ENCODE measurements around the gene CXCL13. TPM values are rescaled to one million over a fixed set of nuclear protein-coding genes. Genes with fewer than 3 reads are reported as not detected.
"Not testable (repeated sequence)": the region's sequence is repeated elsewhere in the genome, so short reads cannot be mapped to it uniquely, and the experiment has no call there.

CXCL13 gene
- total RNA-seq, 1 donor from 2014 or later = not detected

DNA sequence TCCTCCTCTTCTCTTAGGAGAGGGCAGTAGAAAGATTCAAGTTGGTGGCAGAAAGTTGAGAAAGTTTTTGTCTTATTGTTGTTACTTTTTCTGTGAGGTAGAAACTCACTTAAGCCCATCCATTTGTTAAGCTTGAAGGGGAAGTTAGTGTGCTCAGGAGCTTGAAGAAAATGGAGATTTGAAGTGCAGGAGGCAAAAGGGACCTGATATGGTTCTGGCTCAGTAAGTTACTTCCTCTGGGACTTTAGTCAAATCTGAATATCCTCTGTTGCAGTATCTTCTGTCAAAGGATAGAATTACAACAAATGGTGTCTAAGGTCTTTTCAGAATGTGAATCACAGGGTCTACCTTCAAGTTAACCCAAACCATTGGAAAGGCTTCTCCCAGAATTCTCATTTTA is 46.2 kb downstream of the CXCL13 start:
- Histone ChIP-seq H3K79me2 (ENCODE audit: low read depth) (no peaks in the 10 kb centered on the region), H3K4me2 (no peak overlapping the region), H3K9me3 (ENCODE audit: low read depth) (no peaks in the 10 kb centered on the region), H2AFZ (replicated peaks) (no peak overlapping the region), H3K4me1 (no peaks in the 10 kb centered on the region), H3K9ac (no peak overlapping the region), H3K4me3 (no peak overlapping the region), H3K27ac (no peak overlapping the region), H3K27me3 (no peaks in the 10 kb centered on the region), H4K20me1 (ENCODE audit: low read depth) (no peaks in the 10 kb centered on the region), H3K36me3 (no peaks in the 10 kb centered on the region), H3F3A (ENCODE audit: low read depth) (no peaks in the 10 kb centered on the region)
- no peak overlapping the region for H3K27ac Mint-ChIP-seq
- peaks cover 6% of the 10 kb centered on the region for H3K4me1 Mint-ChIP-seq
- no peaks in the 10 kb centered on the region for H3K27me3 Mint-ChIP-seq (ENCODE audit: insufficient read depth, low read depth)
- no peaks in the 10 kb centered on the region for H3K36me3 Mint-ChIP-seq
- no peak for DNase-seq (ENCODE audit: low spot score)
- peaks cover 16% of the 10 kb centered on the region for H3K9me3 Mint-ChIP-seq
- H3K4me3 Mint-ChIP-seq = no peak overlapping the region
- TF ChIP-seq, protein P1, sequence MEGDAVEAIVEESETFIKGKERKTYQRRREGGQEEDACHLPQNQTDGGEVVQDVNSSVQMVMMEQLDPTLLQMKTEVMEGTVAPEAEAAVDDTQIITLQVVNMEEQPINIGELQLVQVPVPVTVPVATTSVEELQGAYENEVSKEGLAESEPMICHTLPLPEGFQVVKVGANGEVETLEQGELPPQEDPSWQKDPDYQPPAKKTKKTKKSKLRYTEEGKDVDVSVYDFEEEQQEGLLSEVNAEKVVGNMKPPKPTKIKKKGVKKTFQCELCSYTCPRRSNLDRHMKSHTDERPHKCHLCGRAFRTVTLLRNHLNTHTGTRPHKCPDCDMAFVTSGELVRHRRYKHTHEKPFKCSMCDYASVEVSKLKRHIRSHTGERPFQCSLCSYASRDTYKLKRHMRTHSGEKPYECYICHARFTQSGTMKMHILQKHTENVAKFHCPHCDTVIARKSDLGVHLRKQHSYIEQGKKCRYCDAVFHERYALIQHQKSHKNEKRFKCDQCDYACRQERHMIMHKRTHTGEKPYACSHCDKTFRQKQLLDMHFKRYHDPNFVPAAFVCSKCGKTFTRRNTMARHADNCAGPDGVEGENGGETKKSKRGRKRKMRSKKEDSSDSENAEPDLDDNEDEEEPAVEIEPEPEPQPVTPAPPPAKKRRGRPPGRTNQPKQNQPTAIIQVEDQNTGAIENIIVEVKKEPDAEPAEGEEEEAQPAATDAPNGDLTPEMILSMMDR (IDR thresholded peaks at IDR 0.05) = no peak
- TF ChIP-seq EZH2 (IDR thresholded peaks at IDR 0.05) (no peak), EZH2phosphoT487 (IDR thresholded peaks at IDR 0.05) (no peak)

DNA sequence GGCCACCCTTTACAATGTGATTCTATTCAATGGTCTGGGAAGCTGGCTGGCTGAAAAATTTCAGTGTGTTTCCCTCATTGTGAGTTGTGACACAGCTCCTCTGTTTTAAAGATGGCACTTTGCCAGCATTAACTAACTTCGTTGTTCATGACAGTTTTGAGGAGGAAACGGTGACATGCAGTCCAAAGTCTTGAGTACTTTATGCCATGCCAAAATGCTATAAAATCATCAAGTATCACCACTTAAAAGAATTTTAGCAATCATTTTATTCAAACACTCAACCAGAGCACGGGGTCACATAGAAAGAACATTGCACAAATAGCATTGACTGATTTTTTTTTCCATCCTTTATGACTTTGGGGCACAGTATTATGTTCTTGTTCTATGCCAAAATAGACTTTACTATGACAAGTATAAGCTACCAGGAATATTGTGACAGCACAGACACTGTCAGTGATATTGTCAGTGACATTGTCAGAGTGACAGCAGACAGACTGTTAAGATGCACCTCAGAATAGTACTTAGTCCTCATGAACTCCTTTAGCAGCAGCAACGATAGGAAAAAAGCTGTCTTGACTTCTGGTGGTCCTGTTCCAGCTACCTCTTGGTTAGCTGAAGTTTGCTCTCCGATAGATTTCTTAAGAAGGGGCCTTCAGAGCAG is 46.7 kb downstream of the CXCL13 start:
- Histone ChIP-seq H2AFZ (replicated peaks) (no peak overlapping the region), H3K4me2 (no peak overlapping the region), H3K79me2 (ENCODE audit: low read depth) (no peaks in the 10 kb centered on the region), H4K20me1 (ENCODE audit: low read depth) (no peaks in the 10 kb centered on the region), H3K4me3 (no peak overlapping the region), H3K27me3 (no peaks in the 10 kb centered on the region), H3K27ac (no peak overlapping the region), H3K9ac (no peak overlapping the region), H3K4me1 (no peaks in the 10 kb centered on the region), H3K36me3 (no peaks in the 10 kb centered on the region), H3K9me3 (ENCODE audit: low read depth) (no peaks in the 10 kb centered on the region), H3F3A (ENCODE audit: low read depth) (no peaks in the 10 kb centered on the region)
- Mint-ChIP-seq H3K27ac (no peak overlapping the region), H3K4me3 (no peak overlapping the region), H3K36me3 (no peaks in the 10 kb centered on the region), H3K27me3 (ENCODE audit: insufficient read depth, low read depth) (no peaks in the 10 kb centered on the region), H3K9me3 (peaks cover 13% of the 10 kb centered on the region), H3K4me1 (peaks cover 6% of the 10 kb centered on the region)
- TF ChIP-seq, protein P1 (IDR thresholded peaks at IDR 0.05) = no peak
- TF ChIP-seq EZH2phosphoT487 (IDR thresholded peaks at IDR 0.05) (no peak), EZH2 (IDR thresholded peaks at IDR 0.05) (no peak)
- no peak for DNase-seq (ENCODE audit: low spot score)

DNA sequence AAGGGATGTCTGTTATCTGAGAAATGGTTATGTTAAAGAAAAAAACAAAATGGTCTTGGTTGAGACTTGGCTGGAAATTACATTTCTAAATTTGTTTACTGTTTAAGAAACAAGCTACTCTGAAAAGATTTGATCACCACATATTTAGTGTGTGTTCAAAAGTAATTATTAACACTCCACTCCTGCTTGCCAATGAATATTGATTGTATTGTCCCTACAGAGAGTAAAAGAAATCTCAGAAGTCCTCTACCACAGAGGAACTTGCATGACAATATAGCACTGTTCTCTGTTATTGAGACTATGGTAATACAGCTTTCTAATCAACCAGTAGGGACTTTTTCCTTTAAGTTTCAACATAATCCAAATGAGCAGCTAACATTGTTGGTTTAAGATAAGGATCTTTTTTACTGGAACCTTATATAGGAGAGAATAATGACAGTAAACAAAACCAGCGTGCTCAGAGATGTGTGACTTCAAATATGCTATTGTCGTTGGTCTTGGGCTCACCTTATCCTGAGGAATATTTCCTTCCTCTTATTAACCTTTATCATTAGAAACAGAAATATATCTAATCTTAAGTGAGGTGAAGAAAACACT is 47.6 kb downstream of the CXCL13 start:
- Histone ChIP-seq H3K27me3 (no peaks in the 10 kb centered on the region), H3K9ac (no peak overlapping the region), H4K20me1 (ENCODE audit: low read depth) (no peaks in the 10 kb centered on the region), H3K36me3 (no peaks in the 10 kb centered on the region), H2AFZ (replicated peaks) (no peak overlapping the region), H3K4me1 (no peaks in the 10 kb centered on the region), H3K27ac (no peak overlapping the region), H3K9me3 (ENCODE audit: low read depth) (no peaks in the 10 kb centered on the region), H3F3A (ENCODE audit: low read depth) (no peaks in the 10 kb centered on the region), H3K4me3 (no peak overlapping the region), H3K79me2 (ENCODE audit: low read depth) (no peaks in the 10 kb centered on the region), H3K4me2 (no peak overlapping the region)
- Mint-ChIP-seq H3K27ac (no peak overlapping the region), H3K9me3 (peaks cover 8% of the 10 kb centered on the region), H3K4me3 (no peak overlapping the region), H3K27me3 (ENCODE audit: insufficient read depth, low read depth) (no peaks in the 10 kb centered on the region), H3K36me3 (no peaks in the 10 kb centered on the region), H3K4me1 (peaks cover 6% of the 10 kb centered on the region)
- DNase-seq (ENCODE audit: low spot score) = no peak
- TF ChIP-seq EZH2phosphoT487 (IDR thresholded peaks at IDR 0.05) = no peak
- TF ChIP-seq, protein P1 (IDR thresholded peaks at IDR 0.05) = no peak
- no peak for TF ChIP-seq EZH2 (IDR thresholded peaks at IDR 0.05)

DNA sequence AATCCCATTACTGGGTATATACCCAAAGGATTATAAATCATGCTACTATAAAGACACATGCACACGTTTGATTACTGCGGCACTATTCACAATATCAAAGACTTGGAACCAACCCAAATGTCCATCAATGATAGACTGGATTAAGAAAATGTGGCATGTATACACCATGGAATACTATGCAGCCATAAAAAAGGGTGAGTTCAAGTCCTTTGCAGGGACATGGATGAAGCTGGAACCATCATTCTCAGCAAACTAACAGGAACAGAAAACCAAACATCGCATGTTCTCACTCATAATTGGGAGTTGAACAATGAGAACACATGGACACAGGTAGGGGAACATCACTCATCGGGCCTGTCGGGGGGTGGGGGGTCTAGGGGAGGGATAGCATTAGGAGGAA is 54.7 kb downstream of the CXCL13 start:
- not testable (repeated sequence) for H2AFZ ChIP-seq (replicated peaks); H3K27ac Mint-ChIP-seq; H3K4me1 ChIP-seq; H3K4me1 Mint-ChIP-seq; H3K9ac ChIP-seq; H3K27me3 ChIP-seq; H3K27ac ChIP-seq; H3K79me2 ChIP-seq (ENCODE audit: low read depth); H3F3A ChIP-seq (ENCODE audit: low read depth); H3K4me3 ChIP-seq; H3K4me2 ChIP-seq; H3K4me3 Mint-ChIP-seq; H3K36me3 ChIP-seq; DNase-seq (ENCODE audit: low spot score); H3K27me3 Mint-ChIP-seq (ENCODE audit: insufficient read depth, low read depth); H3K36me3 Mint-ChIP-seq; H4K20me1 ChIP-seq (ENCODE audit: low read depth); H3K9me3 ChIP-seq (ENCODE audit: low read depth); H3K9me3 Mint-ChIP-seq

Measured in neural progenitor cell (in vitro differentiated cells).